Parathyroid adenoma (tissue), 2 donors: ENCODE measurements around the gene DCX.
"Not testable (repeated sequence)": the region's sequence is repeated elsewhere in the genome, so short reads cannot be mapped to it uniquely, and the experiment has no call there.

ENCODE experiments used
- H2AFZ ChIP-seq: fragments of 300-600 bp; sonication (generic); one replicate; pipeline ENCODE4 v1.7.0; 2017; ENCODE audit warnings: antibody characterized with exemption, mild to moderate bottlenecking
- H3K27ac ChIP-seq: fragments of 300-600 bp; sonication (generic); one replicate; pipeline ENCODE4 v1.7.0; 2017
- H3K27me3 ChIP-seq: fragments of 300-600 bp; sonication (generic); one replicate; pipeline ENCODE4 v1.7.0; 2017; ENCODE audit warnings: low read length; ENCODE audit not compliant: control insufficient read depth, insufficient read depth
- H3K36me3 ChIP-seq: fragments of 300-600 bp; sonication (generic); one replicate; pipeline ENCODE4 v1.7.0; 2017; ENCODE audit warnings: low read length; ENCODE audit not compliant: control insufficient read depth, insufficient read depth
- H3K4me1 ChIP-seq: fragments of 300-600 bp; sonication (generic); one replicate; pipeline ENCODE4 v1.7.0; 2017; ENCODE audit warnings: control low read depth
- H3K4me2 ChIP-seq: fragments of 300-600 bp; sonication (generic); one replicate; pipeline ENCODE4 v1.7.0; 2017; ENCODE audit warnings: low read length
- H3K4me3 ChIP-seq: fragments of 300-600 bp; sonication (generic); one replicate; pipeline ENCODE4 v1.7.0; 2017; ENCODE audit warnings: low read depth, low read length
- H3K79me2 ChIP-seq: fragments of 300-600 bp; sonication (generic); one replicate; pipeline ENCODE4 v1.7.0; 2017; ENCODE audit warnings: control low read depth
- H3K9ac ChIP-seq: fragments of 300-600 bp; sonication (generic); one replicate; pipeline ENCODE4 v1.7.0; 2017; ENCODE audit warnings: mild to moderate bottlenecking
- H3K9me3 ChIP-seq: fragments of 300-600 bp; sonication (generic); one replicate; pipeline ENCODE4 v1.7.0; 2017; ENCODE audit warnings: low read length; ENCODE audit not compliant: control insufficient read depth
- CTCF ChIP-seq: fragments of 300-600 bp; sonication (generic); IDR thresholded peaks from one replicate; pipeline ENCODE4 v1.7.0; 2017; ENCODE audit warnings: antibody characterized with exemption, mild to moderate bottlenecking
- donor health status: primary hyperparathyroidism.

The DCX gene

GRCh38 chrX:111353793-111354192, 58.2 kb downstream of the DCX start:
- no peak for TF ChIP-seq CTCF
- Histone ChIP-seq H3K4me1 (no peaks in the 10 kb centered on the region), H3K27ac (no peak overlapping the region), H2AFZ (no peak overlapping the region), H3K36me3 (no peaks in the 10 kb centered on the region), H3K9me3 (no peaks in the 10 kb centered on the region), H3K79me2 (no peaks in the 10 kb centered on the region), H3K4me3 (no peak overlapping the region), H3K27me3 (no peaks in the 10 kb centered on the region), H3K4me2 (no peak overlapping the region), H3K9ac (no peak overlapping the region)

DNA sequence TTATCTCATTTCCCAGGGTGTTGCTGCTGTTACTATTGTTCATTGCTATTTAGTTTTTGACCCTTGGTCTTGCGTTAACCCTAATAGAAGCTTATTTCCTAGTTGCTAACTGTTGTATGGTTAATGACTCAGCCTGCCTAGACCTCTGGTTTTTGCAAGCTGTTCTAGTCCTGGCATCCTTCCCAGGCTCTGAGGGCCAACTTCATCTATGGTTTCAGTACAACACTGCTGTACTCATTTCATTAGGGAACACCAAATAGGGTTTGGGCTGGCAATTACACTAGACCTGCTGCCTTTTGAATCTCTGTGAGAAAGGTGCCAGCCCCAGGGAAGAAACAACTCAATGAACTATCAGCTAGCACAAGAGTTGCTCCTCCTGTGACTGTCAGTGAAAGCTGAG, 59.6 kb downstream of the DCX start:
- Histone ChIP-seq H3K9ac (no peak overlapping the region), H3K27me3 (no peaks in the 10 kb centered on the region), H3K4me3 (no peak overlapping the region), H3K79me2 (no peaks in the 10 kb centered on the region), H3K4me1 (no peaks in the 10 kb centered on the region), H2AFZ (no peak overlapping the region), H3K36me3 (no peaks in the 10 kb centered on the region), H3K4me2 (no peak overlapping the region), H3K27ac (no peak overlapping the region), H3K9me3 (no peaks in the 10 kb centered on the region)
- TF ChIP-seq CTCF, result no peak

- Histone ChIP-seq H3K4me1 (no peaks in the 10 kb centered on the region), H3K9me3 (no peaks in the 10 kb centered on the region), H3K27ac (no peak overlapping the region), H3K9ac (no peak overlapping the region), H3K27me3 (no peaks in the 10 kb centered on the region), H3K4me2 (no peak overlapping the region), H2AFZ (no peak overlapping the region), H3K4me3 (no peak overlapping the region), H3K79me2 (no peaks in the 10 kb centered on the region), H3K36me3 (no peaks in the 10 kb centered on the region)
- TF ChIP-seq CTCF, result no peak
Measured at GRCh38 chrX:111349934-111350333, 62.1 kb downstream of the DCX start.

GRCh38 chrX:111349101-111349500, 62.9 kb downstream of the DCX start:
- Histone ChIP-seq H3K4me3 (no peak overlapping the region), H2AFZ (no peak overlapping the region), H3K27ac (no peak overlapping the region), H3K9ac (no peak overlapping the region), H3K4me1 (no peaks in the 10 kb centered on the region), H3K4me2 (no peak overlapping the region), H3K36me3 (no peaks in the 10 kb centered on the region), H3K79me2 (no peaks in the 10 kb centered on the region), H3K27me3 (no peaks in the 10 kb centered on the region), H3K9me3 (no peaks in the 10 kb centered on the region)
- no peak for TF ChIP-seq CTCF

- H3K36me3 ChIP-seq, result no peaks in the 10 kb centered on the region
- H2AFZ ChIP-seq, result no peak overlapping the region
- no peak overlapping the region for H3K4me3 ChIP-seq
- no peak overlapping the region for H3K4me2 ChIP-seq
- H3K9ac ChIP-seq, result no peak overlapping the region
- H3K27me3 ChIP-seq, result no peaks in the 10 kb centered on the region
- H3K79me2 ChIP-seq, result no peaks in the 10 kb centered on the region
- no peaks in the 10 kb centered on the region for H3K9me3 ChIP-seq
- TF ChIP-seq CTCF, result no peak
- no peak overlapping the region for H3K27ac ChIP-seq
- H3K4me1 ChIP-seq, result no peaks in the 10 kb centered on the region
Measured at GRCh38 chrX:111348429-111348828, 63.6 kb downstream of the DCX start.

- H3K4me2 ChIP-seq, H3K4me1 ChIP-seq, H3K4me3 ChIP-seq, H3K79me2 ChIP-seq, H3K9ac ChIP-seq, H3K9me3 ChIP-seq, H3K27me3 ChIP-seq, H3K27ac ChIP-seq, H2AFZ ChIP-seq, H3K36me3 ChIP-seq: not testable (repeated sequence)
Measured at GRCh38 chrX:111346150-111346549, 65.8 kb downstream of the DCX start.
